HCT116 (cell line): ENCODE results near the gene CHMP1B. TPM values are rescaled to one million over a fixed set of nuclear protein-coding genes. Genes with fewer than 3 reads are reported as not detected.

ENCODE experiments used
- ATAC-seq: fragments of 200-7000 bp; cut with Tn5 transposase; 2 replicates; pipeline ENCODE4 v1.9.1; 2020; ENCODE audit warnings: mild to moderate bottlenecking, moderate library complexity
- BruUV-seq: library from RNA; stranded (reverse); fragments of 400-500 nt; replicated peaks from 2 replicates; lab custom pipeline; 2021; lab: Mats Ljungman, UMichigan
- CTCF ChIA-PET: fragments of 300-600 bp; sonication (Branson Sonifier 250); formaldehyde crosslinking; loops from one replicate; lab custom pipeline; 2021; ENCODE audit warnings: antibody characterized with exemption; lab: Charles Lee
- POLR2A ChIA-PET: fragments of 300-600, 350-600 bp; sonication (Branson Sonifier 250); formaldehyde crosslinking; loops from one replicate; lab custom pipeline; 2021; ENCODE audit warnings: antibody characterized with exemption; lab: Charles Lee
- RAD21 ChIA-PET, 2 experiments: fragments of 300-600 bp; sonication (Branson Sonifier 250); formaldehyde crosslinking; loops; one replicate each; lab custom pipeline; 2023; ENCODE audit warnings: low total read pairs in 2 of 2; ENCODE audit not compliant: uncharacterized antibody in 2 of 2, unreplicated experiment in 2 of 2, low non-redundant PET in 1 of 2; lab: Charles Lee
- DNase-seq: peaks from one replicate; pipeline ENCODE4 v3.0.0-alpha.2; 2010; ENCODE audit warnings: low read depth, low spot score
- H2AFZ ChIP-seq: fragments of 200-600 bp; shearing (Covaris generic), sonication (generic); 2 replicates; pipeline ENCODE4 v1.6.1; 2017; ENCODE audit warnings: low read depth, mixed run types, mixed read lengths, antibody characterized with exemption, low read length; ENCODE audit not compliant: poor library complexity, severe bottlenecking
- H3K27ac ChIP-seq: 2 replicates; pipeline ENCODE4 v1.5.1; 2012; ENCODE audit warnings: low read depth, low read length
- H3K27me3 ChIP-seq: fragments of 200-600 bp; sonication (generic); 2 replicates; pipeline ENCODE4 v1.6.1; 2016; ENCODE audit warnings: mixed run types, low read length, mixed read lengths; ENCODE audit not compliant: insufficient read depth
- H3K36me3 ChIP-seq, 2 experiments: fragments of 200-500 bp in 1 of 2; fragments of 200-600 bp in 1 of 2; sonication (Bioruptor generic) in 1 of 2; sonication (generic) in 1 of 2; 2 replicates each; pipeline versions ENCODE4 v1.5.1 to v1.6.1; 2014 to 2016; ENCODE audit warnings: low read length in 2 of 2, inconsistent platforms in 1 of 2, mixed read lengths in 1 of 2, mixed run types in 1 of 2; ENCODE audit not compliant: insufficient read depth in 2 of 2, control insufficient read depth in 1 of 2
- H3K4me1 ChIP-seq, 2 experiments: fragments of 200-600 bp in 1 of 2; sonication (generic) in 1 of 2; 2 replicates each; pipeline versions ENCODE4 v1.5.1 to v1.6.1; 2012 to 2017; ENCODE audit warnings: low read length in 2 of 2, inconsistent platforms in 1 of 2, mild to moderate bottlenecking in 1 of 2, mixed read lengths in 1 of 2, mixed run types in 1 of 2, moderate library complexity in 1 of 2; ENCODE audit not compliant: insufficient read depth in 2 of 2, control insufficient read depth in 1 of 2
- H3K4me2 ChIP-seq: fragments of 200-600 bp; sonication (generic); 2 replicates; pipeline ENCODE4 v1.6.1; 2017; ENCODE audit warnings: mixed run types, low read length, mixed read lengths
- H3K4me3 ChIP-seq, 2 experiments: fragments of 200-600 bp in 1 of 2; sonication (generic) in 1 of 2; replicated peaks in 1 of 2; 2 replicates each; pipeline ENCODE4 v1.5.1; 2011 to 2016; ENCODE audit warnings: low read length in 2 of 2, control low read depth in 1 of 2, low read depth in 1 of 2, mild to moderate bottlenecking in 1 of 2, mixed read lengths in 1 of 2, mixed run types in 1 of 2
- H3K79me2 ChIP-seq: fragments of 200-600 bp; sonication (generic); 2 replicates; pipeline ENCODE4 v1.6.1; 2017; ENCODE audit warnings: mild to moderate bottlenecking, mixed run types, low read length, moderate library complexity, mixed read lengths; ENCODE audit not compliant: insufficient read depth
- H3K9ac ChIP-seq: fragments of 200-600 bp; sonication (generic); 2 replicates; pipeline ENCODE4 v1.6.1; 2016; ENCODE audit warnings: low read length, mixed read lengths
- H3K9me2 ChIP-seq: fragments of 200-600 bp; sonication (generic), shearing (Covaris generic); 2 replicates; pipeline ENCODE4 v1.6.1; 2017; ENCODE audit warnings: mixed run types, mild to moderate bottlenecking, moderate library complexity; ENCODE audit not compliant: insufficient read depth
- H3K9me3 ChIP-seq, 2 experiments: fragments of 200-500 bp in 1 of 2; fragments of 200-600 bp in 1 of 2; sonication (Bioruptor generic) in 1 of 2; sonication (generic) in 1 of 2; 2 replicates each; pipeline ENCODE4 v1.6.1; 2014 to 2017; ENCODE audit warnings: low read length in 2 of 2, mixed read lengths in 2 of 2, inconsistent platforms in 1 of 2, low read depth in 1 of 2, mild to moderate bottlenecking in 1 of 2, mixed run types in 1 of 2, moderate library complexity in 1 of 2; ENCODE audit not compliant: control insufficient read depth in 1 of 2, insufficient read depth in 1 of 2
- H4K20me1 ChIP-seq: fragments of 200-600 bp; sonication (generic), shearing (Covaris generic); 2 replicates; pipeline ENCODE4 v1.6.1; 2017; ENCODE audit warnings: mixed run types, mild to moderate bottlenecking, moderate library complexity; ENCODE audit not compliant: insufficient read depth
- ATF3 ChIP-seq: IDR thresholded peaks from 2 replicates; pipeline ENCODE4 v1.6.1; 2012
- CEBPB ChIP-seq: IDR thresholded peaks from 2 replicates; pipeline ENCODE4 v1.6.1; 2012; ENCODE audit warnings: low read depth
- ELF1 ChIP-seq: IDR thresholded peaks from 2 replicates; pipeline ENCODE4 v1.6.1; 2012; ENCODE audit warnings: low read depth, borderline replicate concordance
- EZH2phosphoT487 ChIP-seq: fragments of 200-600 bp; IDR thresholded peaks from 2 replicates; pipeline ENCODE4 v1.6.1; 2018; ENCODE audit warnings: antibody characterized with exemption, borderline replicate concordance
- JUND ChIP-seq: IDR thresholded peaks from 2 replicates; pipeline ENCODE4 v1.6.1; 2012
- MAX ChIP-seq: IDR thresholded peaks from 2 replicates; pipeline ENCODE4 v1.6.1; 2012
- POLR2A ChIP-seq: IDR thresholded peaks from 2 replicates; pipeline ENCODE4 v1.7.0; 2011; ENCODE audit warnings: borderline replicate concordance; ENCODE audit not compliant: insufficient read depth, insufficient read length; ENCODE audit errors: extremely low read depth
- POLR2AphosphoS5 ChIP-seq: IDR thresholded peaks from 2 replicates; pipeline ENCODE4 v1.6.1; 2011; ENCODE audit warnings: mild to moderate bottlenecking, low read depth, low read length, moderate library complexity
- RAD21 ChIP-seq: IDR thresholded peaks from 2 replicates; pipeline ENCODE4 v1.6.1; 2012; ENCODE audit warnings: low read depth, mild to moderate bottlenecking
- REST ChIP-seq: IDR thresholded peaks from 2 replicates; pipeline ENCODE4 v1.6.1; 2012; ENCODE audit warnings: low read depth
- SP1 ChIP-seq: IDR thresholded peaks from 2 replicates; pipeline ENCODE4 v1.6.1; 2012; ENCODE audit warnings: low read depth
- TCF7L2 ChIP-seq: IDR thresholded peaks from 2 replicates; pipeline ENCODE4 v1.7.0; 2011; ENCODE audit warnings: borderline replicate concordance, inconsistent platforms; ENCODE audit not compliant: insufficient read depth, insufficient read length; ENCODE audit errors: extremely low read depth
- ZBTB33 ChIP-seq: IDR thresholded peaks from 2 replicates; pipeline ENCODE4 v1.6.1; 2011; ENCODE audit warnings: mild to moderate bottlenecking, low read length, moderate library complexity; ENCODE audit not compliant: insufficient replicate concordance; ENCODE audit errors: extremely low read depth
- intact Hi-C: fragments of 100-400 bp; cut with micrococcal nuclease; formaldehyde crosslinking; loops from 2 replicates; pipeline ENCODE4 v1.10.0; 2022
- total RNA-seq: library from RNA; stranded (reverse); gene quantifications from one replicate; pipeline ENCODE4 v1.2.1, GENCODE V29; 2021; ENCODE audit not compliant: unreplicated experiment

CHMP1B gene
- total RNA-seq, 1 experiment from 2014 or later: 30.3 TPM

GRCh38 chr18:11801573-11801972, 49.6 kb upstream of the CHMP1B start:
- POLR2A ChIA-PET: no interaction called here
- BruUV-seq: no TSS peak
- RAD21 ChIA-PET: no interaction called here
- intact Hi-C loops: no loop called here
- TF ChIP-seq JUND (no peak), REST (no peak), RAD21 (no peak), EZH2phosphoT487 (no peak), POLR2A (no peak), POLR2AphosphoS5 (no peak), TCF7L2 (no peak), MAX (no peak), ZBTB33 (no peak), CEBPB (no peak), ATF3 (no peak), SP1 (no peak), ELF1 (no peak)
- Histone ChIP-seq H3K4me1 (peaks cover 7 to 10% of the 10 kb centered on the region in 2 experiments), H3K27ac (no peak overlapping the region), H4K20me1 (no peaks in the 10 kb centered on the region), H3K9me2 (no peaks in the 10 kb centered on the region), H3K36me3 (no peaks in the 10 kb centered on the region), H3K9me3 (no peaks in the 10 kb centered on the region), H3K4me3 (no peak overlapping the region), H3K9ac (no peak overlapping the region), H3K27me3 (0 out of 2 replicates have a peak, but pooled peaks cover 3% of the 10 kb centered on the region), H3K79me2 (no peaks in the 10 kb centered on the region), H2AFZ (no peak overlapping the region), H3K4me2 (no peak overlapping the region)
- CTCF ChIA-PET: no interaction called here
- no peak for DNase-seq
- ATAC-seq: no peak
